HG02678 (cell line): ENCODE results near the gene STEAP3.

ENCODE experiments used
- ATAC-seq: cut with Tn5 transposase; IDR thresholded peaks from one replicate; pipeline ENCODE4 v1.9.1; 2021; ENCODE audit warnings: mild to moderate bottlenecking, moderate library complexity; ENCODE audit not compliant: unreplicated experiment

Gene STEAP3

DNA sequence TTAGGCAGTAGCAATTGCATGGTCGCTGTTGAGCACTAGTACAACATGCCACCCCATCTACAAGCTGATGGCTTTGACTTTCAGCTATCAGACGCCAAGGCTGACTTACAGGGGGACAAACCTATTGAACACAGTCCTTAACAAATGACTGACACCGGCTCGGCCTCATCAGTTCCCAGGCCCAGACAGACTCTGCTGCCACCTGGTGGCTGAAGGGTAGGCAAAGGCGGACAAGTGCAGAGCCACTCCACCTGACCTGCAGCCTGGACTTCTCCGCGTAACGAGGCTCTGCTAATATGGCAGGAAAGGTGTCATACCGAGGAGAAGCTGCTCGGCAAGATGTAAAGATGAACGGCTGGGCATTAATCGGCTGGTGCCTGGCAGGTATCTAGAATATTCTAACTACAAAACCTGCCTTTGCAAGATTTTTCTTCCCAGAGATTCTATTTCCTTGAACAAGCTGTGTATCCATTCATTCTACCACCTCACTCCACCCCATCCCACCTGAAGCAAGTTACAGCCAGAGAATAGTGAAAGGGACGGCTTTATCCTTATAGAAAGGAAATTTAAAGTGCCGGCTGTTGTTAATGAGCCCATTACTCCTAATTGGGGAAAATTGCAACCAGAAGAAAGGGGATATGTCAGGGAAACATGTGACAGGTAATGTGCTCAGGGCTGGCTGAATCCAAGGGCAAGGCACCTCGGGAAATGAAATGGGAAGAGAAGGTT is 67.4 kb downstream of the STEAP3 start:
- ATAC-seq, result no peak

DNA sequence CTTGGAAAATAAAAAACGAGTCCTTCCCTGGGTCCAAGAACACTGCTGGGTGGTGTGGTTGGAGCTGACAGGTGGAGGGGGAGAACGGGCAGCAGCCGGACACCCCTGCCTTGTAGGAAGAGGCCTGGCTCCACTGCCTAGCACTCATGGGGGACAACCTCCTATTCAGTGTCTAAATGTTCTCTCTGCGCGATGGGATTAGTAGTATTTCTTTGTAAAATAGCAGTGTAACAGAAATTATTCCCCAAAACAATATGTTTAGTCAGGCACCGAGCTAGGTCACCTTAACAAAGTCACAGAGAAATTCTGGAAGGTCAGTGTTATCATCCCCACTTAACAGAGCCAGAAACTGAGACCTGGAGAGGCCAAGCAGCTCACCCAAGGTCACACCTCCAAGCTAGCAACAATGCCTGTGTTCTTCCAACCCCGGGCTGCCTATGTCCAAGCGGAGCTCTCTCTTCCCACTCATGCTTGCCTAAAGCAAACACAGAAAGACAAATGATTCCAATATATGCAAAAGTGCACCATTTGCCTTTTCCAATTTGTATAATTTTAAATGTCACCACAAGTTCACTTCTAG is 68.0 kb downstream of the STEAP3 start:
- ATAC-seq, result no peak

DNA sequence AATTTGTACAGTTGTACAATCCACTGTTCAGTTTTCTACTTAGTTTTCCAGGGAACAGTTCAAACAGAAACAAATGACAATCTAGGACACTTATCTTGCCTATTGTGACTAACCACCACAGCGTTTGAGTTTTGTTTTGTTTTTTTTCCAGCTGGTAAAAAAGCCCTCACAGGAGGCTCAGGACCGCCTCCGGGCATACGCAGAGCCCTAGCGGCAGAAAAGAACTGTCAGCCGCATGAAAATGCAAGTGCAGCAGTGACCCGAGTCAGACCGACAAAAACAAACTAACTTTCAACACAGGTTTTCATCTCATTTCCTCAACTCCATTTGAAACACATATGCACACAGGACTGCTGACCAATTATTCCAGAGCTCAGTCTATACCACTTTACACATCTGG is 68.6 kb downstream of the STEAP3 start:
- no peak for ATAC-seq

DNA sequence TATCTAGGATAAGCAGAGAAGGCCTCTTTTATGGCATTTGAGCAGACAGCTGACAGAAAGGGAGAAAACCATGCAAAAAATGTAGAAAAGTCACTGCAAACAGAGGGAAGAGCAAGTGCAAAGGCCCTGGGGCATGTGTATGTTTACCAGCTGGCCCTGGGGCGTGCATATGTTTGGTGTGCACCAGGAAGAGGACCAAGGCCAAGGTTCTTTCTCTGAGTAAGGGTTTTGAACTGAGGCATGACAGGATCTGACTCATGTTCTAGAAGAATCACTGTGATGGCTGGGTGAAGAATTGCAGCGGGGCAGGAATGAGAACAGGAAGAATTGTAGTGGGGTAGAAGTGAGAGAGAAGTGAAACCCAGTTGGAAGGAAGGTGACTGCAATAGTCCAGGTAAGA is 69.6 kb downstream of the STEAP3 start:
- ATAC-seq, result no peak

DNA sequence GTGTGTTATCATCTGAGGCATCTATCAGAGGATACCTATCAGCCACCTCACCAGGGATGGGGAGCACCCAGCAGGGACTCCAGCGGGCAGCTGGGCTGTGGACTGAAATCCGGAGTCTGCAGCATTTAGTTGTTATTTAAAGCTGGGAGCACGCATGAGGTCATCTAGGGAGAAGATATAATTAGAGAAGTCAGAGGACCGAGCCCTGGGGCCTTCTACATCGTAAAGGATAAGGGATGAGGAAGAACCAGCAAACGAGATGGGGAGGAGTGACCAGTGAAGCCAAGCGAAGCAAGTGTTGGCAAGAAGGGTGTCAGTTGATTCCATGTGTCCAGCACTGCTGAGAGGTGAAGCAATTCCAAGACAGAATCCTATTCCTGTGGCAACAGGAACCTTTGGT is 70.3 kb downstream of the STEAP3 start:
- ATAC-seq, result no peak

DNA sequence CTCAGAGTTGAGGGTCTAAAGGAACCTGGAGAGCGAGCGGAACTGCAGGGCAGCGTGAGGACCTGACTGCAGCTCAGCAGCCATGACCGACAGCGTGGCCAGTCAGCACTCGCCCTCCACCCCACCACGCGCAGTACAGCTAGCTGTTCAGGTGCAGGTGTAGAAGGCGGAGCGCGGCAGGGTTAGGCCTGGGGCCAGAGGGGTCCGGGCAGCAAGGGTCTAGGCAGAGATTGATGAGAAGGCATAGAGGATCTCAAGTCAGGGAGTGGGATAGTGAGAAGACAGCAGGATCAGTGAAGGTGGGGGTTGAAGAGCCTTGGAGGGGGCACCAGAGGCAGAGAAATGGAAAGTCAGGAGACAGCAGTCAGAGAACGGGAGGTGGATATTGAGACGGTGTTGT is 71.0 kb downstream of the STEAP3 start:
- ATAC-seq, result no peak

DNA sequence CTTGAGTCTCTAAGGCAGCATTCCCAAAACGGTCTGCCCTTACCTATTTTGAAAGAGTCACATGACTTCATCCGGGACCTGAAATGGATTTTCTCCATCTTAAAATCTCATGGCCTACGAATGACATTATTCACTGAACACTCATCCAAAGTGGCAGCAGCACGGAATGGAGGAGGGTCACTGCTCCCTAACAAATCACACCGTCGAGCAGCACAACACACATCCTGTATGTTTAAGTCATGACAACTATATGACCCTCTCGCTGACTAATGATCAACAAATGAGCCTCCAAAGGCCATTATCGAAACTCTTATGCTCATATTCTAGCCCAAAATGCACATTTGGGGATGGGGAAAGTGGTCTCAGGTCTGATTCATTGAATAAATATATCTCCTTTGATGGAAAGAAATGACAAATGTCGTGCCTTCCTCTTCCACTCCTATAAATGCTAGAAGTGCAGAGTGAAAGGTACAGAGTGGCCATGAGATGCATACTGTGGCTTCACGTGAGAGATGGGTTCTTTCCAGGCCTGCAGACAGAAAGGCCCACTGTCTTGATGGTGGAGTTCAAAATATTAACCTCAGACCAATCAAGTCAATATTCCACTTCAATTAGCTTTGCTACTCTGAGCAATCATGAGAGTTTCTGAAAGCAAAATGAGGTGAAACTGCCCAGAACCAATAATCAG is 72.2 kb downstream of the STEAP3 start:
- no peak for ATAC-seq

DNA sequence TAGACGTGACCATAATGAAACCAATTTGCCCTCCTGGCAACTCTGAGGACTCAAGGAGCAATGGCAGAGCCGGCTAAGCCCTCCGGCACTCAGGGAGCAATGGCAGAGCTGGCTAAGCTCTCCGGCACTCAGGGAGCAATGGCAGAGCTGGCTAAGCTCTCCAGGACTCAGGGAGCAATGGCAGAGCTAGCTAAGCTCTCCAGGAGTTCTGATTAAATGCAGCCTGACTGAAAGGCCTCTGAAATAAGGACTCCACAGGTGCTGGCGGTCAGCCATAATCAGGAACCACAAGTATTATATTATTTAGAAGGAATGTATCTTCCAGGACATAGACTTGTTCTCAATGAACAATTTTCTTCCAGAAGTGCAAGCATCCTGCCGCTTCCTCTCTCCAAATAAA is 77.8 kb downstream of the STEAP3 start:
- no peak for ATAC-seq

DNA sequence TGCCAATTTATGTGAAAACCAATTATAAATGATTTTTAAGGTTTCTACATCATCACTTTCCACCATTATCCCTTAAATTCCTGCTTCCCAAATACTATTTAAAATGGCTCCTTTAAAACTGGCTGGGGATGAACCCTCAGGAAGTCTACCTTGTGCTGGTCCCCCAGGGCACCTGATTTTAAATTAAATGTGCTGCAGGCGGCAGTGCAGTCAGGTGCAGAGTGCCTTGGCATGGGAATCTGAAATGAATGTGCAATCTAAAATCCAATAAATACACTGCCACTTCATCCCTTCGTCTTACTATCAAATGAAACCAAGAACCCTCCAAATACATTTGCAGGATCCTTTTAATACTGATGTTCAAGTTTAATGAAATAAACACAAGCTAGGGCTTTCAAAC is 81.2 kb downstream of the STEAP3 start:
- no peak for ATAC-seq

DNA sequence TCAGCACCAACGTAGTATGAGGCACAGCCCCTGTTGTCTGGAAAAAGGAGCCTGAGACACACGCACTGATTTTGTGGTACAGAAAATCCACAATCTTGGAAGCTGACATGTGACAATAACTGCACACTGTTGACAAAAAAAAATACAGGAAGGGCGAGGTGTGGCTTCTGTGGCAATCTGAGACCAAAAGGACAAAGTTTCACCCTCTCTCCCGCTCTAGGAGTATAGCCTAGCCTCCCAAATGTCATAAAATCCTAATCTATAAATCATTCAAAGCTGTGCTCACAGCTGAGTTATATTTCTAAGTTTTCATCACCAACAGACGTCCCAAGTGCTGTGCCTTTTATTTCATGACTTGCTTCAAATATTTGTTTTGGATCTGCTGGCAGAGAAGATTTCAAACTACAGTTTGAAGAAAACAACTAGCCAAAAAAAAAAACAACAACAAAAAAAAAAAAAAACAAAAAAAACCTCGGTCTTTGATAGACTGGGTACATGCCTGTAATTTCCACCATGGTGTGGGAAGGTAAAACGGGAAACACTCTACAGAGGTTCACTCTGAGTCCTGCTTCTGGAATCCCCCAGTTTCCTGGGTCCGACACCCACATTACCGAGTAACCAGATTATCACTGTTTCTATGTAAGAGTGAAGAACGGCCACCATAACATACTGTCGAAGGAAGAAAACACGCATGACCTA is 82.0 kb downstream of the STEAP3 start:
- ATAC-seq, result no peak

DNA sequence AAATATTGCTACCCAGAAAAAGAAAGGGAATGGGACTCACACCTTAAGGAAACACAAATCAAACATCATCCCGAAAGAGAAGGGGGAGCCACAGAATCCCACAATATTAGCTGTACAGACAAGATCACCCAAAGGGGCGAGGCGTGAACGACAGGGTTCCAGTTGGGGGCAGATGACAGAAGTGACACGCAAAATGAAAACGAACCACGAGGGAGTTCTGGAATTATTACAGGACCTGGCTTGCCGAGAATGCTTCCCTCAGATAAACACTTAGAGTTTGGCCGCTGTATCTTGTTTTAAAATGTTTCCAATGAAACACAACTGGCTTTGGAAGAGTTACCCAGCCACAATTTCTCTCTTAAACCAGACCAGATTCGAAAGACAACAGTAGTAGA is 82.6 kb downstream of the STEAP3 start:
- ATAC-seq, result no peak

DNA sequence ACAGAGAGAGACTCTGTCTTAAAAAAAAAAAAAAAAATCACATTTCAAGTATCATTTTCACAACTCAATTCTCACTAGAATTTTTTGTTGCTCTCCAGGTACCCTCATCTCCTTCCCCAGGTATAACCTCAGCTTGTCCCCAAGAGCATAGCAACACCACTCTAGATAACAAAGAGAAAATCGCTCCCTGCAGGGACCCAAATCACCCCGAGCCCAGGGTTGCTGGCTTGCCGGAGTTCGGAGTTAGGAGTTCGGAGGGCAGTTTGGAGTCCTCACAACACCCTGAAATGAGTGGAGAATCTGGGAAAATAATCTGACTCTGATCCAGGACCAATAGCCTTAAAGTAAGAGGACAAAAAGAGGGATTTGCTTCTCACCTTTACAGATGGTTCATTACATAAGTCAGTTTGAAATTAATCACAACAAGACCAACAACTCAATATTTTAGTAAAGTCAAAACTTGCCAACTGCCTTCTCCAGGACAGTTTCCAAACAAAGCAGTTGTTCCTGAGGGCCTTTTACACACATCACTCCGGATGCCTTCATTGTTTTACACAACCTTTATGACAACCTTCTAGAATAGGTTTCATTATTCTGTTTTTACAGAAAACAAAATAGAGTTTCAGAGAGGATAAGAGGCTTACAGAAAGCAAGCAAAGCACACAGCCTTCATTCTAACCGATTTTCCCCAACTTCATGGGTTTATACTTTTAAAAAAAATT is 83.9 kb downstream of the STEAP3 start:
- no peak for ATAC-seq

DNA sequence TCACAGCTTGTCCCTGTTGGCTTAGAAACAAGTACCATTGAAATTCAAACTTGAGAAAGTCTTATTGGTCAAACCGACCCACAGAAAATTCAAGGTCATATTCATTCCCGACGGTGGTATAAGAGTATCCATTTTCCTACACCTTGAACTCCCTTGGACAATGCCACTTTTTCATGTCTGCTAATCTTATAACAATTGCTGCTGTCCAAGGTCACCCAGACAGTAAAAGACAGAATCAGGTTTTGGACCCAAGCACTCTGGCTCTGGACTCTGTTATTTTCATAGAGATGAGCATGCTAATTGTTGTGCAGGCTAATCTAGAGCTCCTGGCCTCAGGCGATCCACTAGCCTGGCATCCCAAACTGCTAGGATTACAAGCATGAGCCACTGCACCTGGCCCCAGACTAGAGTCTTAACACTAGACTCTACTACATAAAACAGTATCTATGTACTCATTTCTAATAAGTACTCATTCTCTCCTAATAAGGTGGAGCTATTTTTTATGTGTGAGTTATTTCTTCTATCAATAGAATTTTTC is 85.2 kb downstream of the STEAP3 start:
- ATAC-seq, result no peak

DNA sequence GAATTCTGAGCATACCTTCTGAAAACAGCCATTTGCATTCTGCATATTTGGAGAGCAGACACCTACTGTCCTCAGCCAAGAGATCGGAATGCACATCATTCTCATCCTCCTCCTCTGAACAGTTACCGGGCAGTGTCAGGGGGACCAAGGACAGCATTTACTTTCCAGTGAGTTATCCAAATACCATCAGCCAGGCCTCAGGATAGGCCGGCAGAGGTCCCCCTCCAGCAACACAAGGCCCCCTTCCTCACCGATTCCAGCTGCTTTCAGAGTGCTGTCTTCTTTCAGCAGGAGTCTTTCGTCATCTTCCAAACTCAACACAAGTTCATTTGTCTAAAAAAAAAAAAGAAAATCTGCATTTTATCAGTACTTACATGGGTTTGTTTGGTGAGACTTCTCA is 87.7 kb downstream of the STEAP3 start:
- ATAC-seq, result no peak

DNA sequence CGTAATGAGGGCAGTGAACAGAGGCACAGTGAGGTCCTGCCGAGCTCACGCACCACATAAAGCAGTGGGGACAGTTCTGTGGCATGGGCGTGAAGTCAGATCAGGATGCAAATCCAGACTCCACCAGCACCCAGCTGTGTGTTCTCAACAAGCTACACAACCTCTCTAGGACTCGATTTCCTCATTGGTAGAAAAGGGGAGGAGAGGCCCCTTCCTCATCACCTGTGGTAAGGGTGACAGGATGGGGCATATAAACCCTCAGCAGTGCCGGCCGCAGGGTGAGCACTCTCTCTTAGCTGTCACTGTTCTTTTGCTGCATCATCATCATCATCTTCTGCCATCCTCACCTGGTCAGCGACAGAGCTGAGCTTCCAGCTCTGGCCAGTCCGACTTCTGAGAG is 88.2 kb downstream of the STEAP3 start:
- ATAC-seq, result no peak
